ENCODE results near the gene CAMSAP2.
"Not testable (repeated sequence)": the region's sequence is repeated elsewhere in the genome, so short reads cannot be mapped to it uniquely, and the experiment has no call there.

GRCh38 chr1:200750749-200751148, 12.1 kb downstream of the CAMSAP2 start:
- not testable (repeated sequence) for TF ChIP-seq CTCF, POLR2A (IDR thresholded peaks at IDR 0.05)

Measured in esophagus squamous epithelium (tissue), 4 donors.